ENCODE measurements around the gene HCAR2.

GRCh38 chr12:122732611-122733010 lies 29.5 kb upstream of the HCAR2 start:
- TF ChIP-seq ZNF274 (IDR thresholded peaks at IDR 0.05; ENCODE audit: low read depth, low read length) (no peak), YY1 (IDR thresholded peaks at IDR 0.05; ENCODE audit: insufficient read depth, insufficient read length) (no peak), SUZ12 (IDR thresholded peaks at IDR 0.05; ENCODE audit: extremely low read depth, insufficient read depth, insufficient read length) (no peak)

Data from NT2/D1 (cell line).